Neutrophil (primary cell): ENCODE measurements around the gene SMIM29.

Experiments used
- H3K27ac ChIP-seq: fragments of 200-600 bp; sonication (generic); 2 replicates; pipeline ENCODE4 v1.5.1; 2016; ENCODE audit warnings: mild to moderate bottlenecking, moderate library complexity
- H3K27me3 ChIP-seq: fragments of 200-600 bp; sonication (generic); 2 replicates; pipeline ENCODE4 v1.6.0; 2016; ENCODE audit warnings: mild to moderate bottlenecking
- H3K36me3 ChIP-seq: fragments of 200-600 bp; sonication (generic); 2 replicates; pipeline ENCODE4 v1.5.1; 2017
- H3K4me1 ChIP-seq, 2 experiments: fragments of 200-600 bp in 1 of 2; sonication (generic) in 1 of 2; 1 replicate in 1 of 2; 2 replicates in 1 of 2; pipeline versions ENCODE4 v1.5.1 to v1.6.1; 2013 to 2016; ENCODE audit warnings: low read depth in 1 of 2, low read length in 1 of 2, mild to moderate bottlenecking in 1 of 2, moderate library complexity in 1 of 2; ENCODE audit not compliant: control insufficient read depth in 1 of 2, insufficient read depth in 1 of 2
- H3K4me3 ChIP-seq, 2 experiments: fragments of 200-600 bp in 1 of 2; sonication (generic) in 1 of 2; 1 replicate in 1 of 2; 2 replicates in 1 of 2; pipeline ENCODE4 v1.5.1; 2013 to 2016; ENCODE audit warnings: low read depth in 1 of 2, low read length in 1 of 2, mild to moderate bottlenecking in 1 of 2, moderate library complexity in 1 of 2
- H3K9me3 ChIP-seq: fragments of 200-600 bp; sonication (generic); 2 replicates; pipeline ENCODE4 v1.5.1; 2016
- TF ChIP-seq, protein P1 (sequence below): fragments of 200-600 bp; sonication (generic); IDR thresholded peaks from 2 replicates; pipeline ENCODE4 v1.5.1; 2016; ENCODE audit warnings: antibody characterized with exemption

Gene SMIM29

DNA sequence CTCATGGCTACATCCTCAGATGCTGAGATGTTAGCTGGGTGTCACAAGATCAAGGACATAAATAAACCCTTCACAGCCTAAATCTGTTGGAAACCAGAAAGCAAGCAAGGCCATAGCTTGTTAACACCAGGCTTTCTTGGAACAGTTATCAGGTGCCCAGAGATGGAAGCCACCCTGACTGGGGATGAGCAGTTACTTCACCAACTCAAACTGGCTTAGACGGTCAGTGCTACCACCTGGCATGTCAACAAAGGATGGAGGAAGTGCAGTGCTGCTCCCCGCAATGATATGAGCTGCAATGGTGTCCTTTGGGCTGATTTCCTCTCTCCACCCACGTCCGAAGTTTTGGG, 28.9 kb upstream of the SMIM29 start:
- H3K27me3 ChIP-seq = no peaks in the 10 kb centered on the region
- TF ChIP-seq, protein P1, sequence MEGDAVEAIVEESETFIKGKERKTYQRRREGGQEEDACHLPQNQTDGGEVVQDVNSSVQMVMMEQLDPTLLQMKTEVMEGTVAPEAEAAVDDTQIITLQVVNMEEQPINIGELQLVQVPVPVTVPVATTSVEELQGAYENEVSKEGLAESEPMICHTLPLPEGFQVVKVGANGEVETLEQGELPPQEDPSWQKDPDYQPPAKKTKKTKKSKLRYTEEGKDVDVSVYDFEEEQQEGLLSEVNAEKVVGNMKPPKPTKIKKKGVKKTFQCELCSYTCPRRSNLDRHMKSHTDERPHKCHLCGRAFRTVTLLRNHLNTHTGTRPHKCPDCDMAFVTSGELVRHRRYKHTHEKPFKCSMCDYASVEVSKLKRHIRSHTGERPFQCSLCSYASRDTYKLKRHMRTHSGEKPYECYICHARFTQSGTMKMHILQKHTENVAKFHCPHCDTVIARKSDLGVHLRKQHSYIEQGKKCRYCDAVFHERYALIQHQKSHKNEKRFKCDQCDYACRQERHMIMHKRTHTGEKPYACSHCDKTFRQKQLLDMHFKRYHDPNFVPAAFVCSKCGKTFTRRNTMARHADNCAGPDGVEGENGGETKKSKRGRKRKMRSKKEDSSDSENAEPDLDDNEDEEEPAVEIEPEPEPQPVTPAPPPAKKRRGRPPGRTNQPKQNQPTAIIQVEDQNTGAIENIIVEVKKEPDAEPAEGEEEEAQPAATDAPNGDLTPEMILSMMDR = no peak
- H3K36me3 ChIP-seq = no peaks in the 10 kb centered on the region
- H3K4me3 ChIP-seq = no peak overlapping the region
- H3K4me1 ChIP-seq = peaks cover 79 to 99% of the 10 kb centered on the region in 2 experiments
- H3K9me3 ChIP-seq = no peaks in the 10 kb centered on the region
- peak overlapping the region; percentile 95 for H3K27ac ChIP-seq

DNA sequence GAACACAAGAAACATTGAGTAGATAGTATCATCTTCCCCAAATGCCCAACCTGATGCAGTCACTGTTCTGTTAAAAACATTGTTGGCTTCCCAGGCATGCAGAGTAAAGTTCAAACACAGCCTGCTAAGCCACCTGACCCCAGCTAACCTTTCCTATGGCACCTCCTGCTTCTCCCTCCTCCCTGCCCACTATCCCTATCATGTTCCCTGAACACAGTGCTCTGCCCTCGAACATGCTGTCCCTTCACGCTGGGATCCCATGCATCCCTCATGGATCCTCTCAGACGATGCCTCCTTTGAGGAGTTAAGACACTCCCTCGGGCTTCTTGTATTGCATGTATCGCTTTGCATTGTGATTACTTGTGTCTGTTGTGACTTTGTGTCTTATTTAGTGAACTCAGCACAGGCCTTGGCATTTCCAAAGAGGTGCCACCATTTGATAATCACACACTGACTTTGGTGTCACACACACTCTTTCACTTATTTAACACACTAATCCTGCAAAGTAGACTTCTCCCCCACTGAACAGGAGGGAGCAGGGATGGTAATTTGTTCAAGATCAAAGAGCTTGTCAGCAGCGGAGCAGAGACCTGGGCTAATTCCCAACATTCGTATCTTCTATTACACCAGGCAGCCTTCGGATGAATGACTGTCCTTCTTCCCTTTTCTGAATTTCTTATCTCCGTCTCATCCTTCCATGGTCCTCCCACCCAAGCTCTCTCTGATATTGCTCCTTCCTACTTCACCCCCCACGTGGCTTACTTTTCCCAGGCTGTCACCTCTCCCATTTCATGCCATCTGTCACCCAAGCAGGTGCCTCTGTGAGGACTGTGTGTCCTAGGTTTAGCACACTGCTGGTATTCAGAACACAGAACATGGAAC, 28.3 kb upstream of the SMIM29 start:
- Histone ChIP-seq H3K36me3 (no peaks in the 10 kb centered on the region), H3K4me3 (no peak overlapping the region), H3K4me1 (peaks cover 79 to 99% of the 10 kb centered on the region in 2 experiments), H3K27me3 (no peaks in the 10 kb centered on the region), H3K9me3 (no peaks in the 10 kb centered on the region), H3K27ac (peak overlapping the region; percentile 95)
- TF ChIP-seq, protein P1 = no peak

DNA sequence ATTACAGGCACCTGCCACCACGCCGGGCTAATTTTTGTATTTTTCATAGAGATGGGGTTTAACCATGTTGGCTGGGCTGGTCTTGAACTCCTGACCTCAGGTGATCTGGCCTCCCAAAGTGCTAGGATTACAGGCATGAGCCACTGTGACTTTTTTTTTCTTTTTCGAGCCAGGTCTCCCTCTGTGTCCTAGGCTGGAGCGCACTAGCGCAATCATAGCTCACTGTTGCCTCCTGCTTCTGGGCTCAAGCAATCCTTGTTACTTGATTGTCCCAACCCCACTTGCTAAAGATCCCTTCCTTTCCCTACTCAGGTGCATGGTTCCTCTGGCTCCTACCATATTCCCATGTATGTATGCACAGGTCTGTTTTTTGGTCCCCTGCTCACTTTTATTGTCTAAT, 27.4 kb upstream of the SMIM29 start:
- Histone ChIP-seq H3K27me3 (no peaks in the 10 kb centered on the region), H3K36me3 (no peaks in the 10 kb centered on the region), H3K4me1 (peaks cover 75 to 97% of the 10 kb centered on the region in 2 experiments), H3K9me3 (no peaks in the 10 kb centered on the region), H3K4me3 (no peak overlapping the region), H3K27ac (peak overlapping the region; percentile 95)
- TF ChIP-seq, protein P1 = no peak

DNA sequence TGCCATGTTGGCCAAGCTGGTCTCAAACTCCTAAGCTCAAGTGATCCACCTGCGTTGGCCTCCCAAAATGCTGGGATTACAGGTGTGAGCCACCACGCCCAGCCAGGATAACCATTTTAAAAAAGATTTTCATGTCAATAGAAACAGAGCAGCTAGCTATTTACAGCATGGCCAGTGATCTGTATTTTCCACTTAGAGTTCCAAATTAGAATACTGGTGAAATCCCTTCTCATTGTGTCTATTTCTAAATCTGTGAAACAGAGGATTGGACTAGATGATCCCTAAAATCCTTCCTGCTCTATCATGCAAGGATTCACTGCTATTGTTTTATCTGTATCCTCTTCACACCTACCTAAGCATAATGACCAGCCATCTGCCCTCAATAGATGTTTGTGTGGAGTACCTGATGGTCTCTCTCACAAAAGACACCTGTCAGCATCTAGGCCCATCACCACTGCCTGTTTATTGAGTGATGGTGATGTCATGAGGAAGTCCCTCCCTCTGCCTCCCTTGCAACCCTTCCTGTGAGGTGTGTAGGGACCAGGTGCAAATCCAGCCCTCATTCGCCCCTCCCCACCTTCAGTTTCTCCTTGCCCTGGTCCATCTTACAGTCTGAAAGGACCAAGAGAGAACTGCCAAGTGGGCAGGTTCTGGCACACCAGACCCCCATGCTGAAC, 26.5 kb upstream of the SMIM29 start:
- Histone ChIP-seq H3K9me3 (no peaks in the 10 kb centered on the region), H3K27me3 (no peaks in the 10 kb centered on the region), H3K4me1 (peaks cover 67 to 88% of the 10 kb centered on the region in 2 experiments), H3K4me3 (no peak overlapping the region), H3K36me3 (no peaks in the 10 kb centered on the region), H3K27ac (peak overlapping the region; percentile 95)
- TF ChIP-seq, protein P1 = no peak

DNA sequence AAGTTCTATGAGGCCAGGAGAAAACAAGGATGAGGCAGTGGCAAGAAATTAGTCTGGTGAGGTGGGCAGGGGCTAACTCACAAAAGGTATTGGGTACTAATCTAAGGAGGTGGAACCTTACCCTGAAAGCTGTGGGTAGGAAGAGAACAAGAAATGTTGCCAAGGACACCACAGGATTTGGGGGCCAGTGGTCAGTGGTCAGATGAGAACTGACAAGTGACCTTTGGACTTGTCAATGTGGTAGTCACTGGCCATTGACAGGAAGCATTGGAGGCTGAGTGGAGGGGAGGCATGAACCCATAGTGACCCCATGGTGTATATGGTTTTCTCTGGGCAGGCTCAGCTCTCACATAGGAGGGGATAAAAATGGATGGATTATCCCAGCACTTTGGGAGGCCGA, 25.3 kb upstream of the SMIM29 start:
- H3K36me3 ChIP-seq = no peaks in the 10 kb centered on the region
- peak overlapping the region in 1 of 2 experiments; percentile 11 for H3K4me3 ChIP-seq
- no peaks in the 10 kb centered on the region for H3K9me3 ChIP-seq
- no peaks in the 10 kb centered on the region for H3K27me3 ChIP-seq
- peaks cover 56 to 77% of the 10 kb centered on the region in 2 experiments for H3K4me1 ChIP-seq
- peak overlapping the region; percentile 95 for H3K27ac ChIP-seq
- TF ChIP-seq, protein P1 = no peak
